Muscle layer of duodenum (tissue), 2 donors: ENCODE data around the gene ARHGAP8.
"Not testable (repeated sequence)": the region's sequence is repeated elsewhere in the genome, so short reads cannot be mapped to it uniquely, and the experiment has no call there.

Source experiments
- H3K27ac ChIP-seq: one replicate; pipeline ENCODE4 v1.7.0; 2013; ENCODE audit warnings: mild to moderate bottlenecking, low read length
- H3K27me3 ChIP-seq: one replicate; pipeline ENCODE4 v1.7.0; 2013; ENCODE audit warnings: low read depth, mild to moderate bottlenecking, control low read depth, low read length
- H3K36me3 ChIP-seq, 2 donors: one replicate each; pipeline ENCODE4 v1.7.0; 2013; ENCODE audit warnings: low read length in 2 of 2, control low read depth in 1 of 2, mild to moderate bottlenecking in 1 of 2; ENCODE audit not compliant: insufficient read depth in 2 of 2, control insufficient read depth in 1 of 2
- H3K4me1 ChIP-seq, 2 donors: one replicate each; pipeline ENCODE4 v1.7.0; 2013; ENCODE audit warnings: low read length in 2 of 2, mild to moderate bottlenecking in 2 of 2, control low read depth in 1 of 2, moderate library complexity in 1 of 2; ENCODE audit not compliant: insufficient read depth in 2 of 2, control insufficient read depth in 1 of 2
- H3K4me3 ChIP-seq, 2 donors: one replicate each; pipeline ENCODE4 v1.7.0; 2013; ENCODE audit warnings: low read length in 2 of 2, low read depth in 1 of 2, mild to moderate bottlenecking in 1 of 2
- H3K9me3 ChIP-seq, 2 donors: one replicate each; pipeline ENCODE4 v1.7.0; 2013; ENCODE audit warnings: low read length in 2 of 2, control low read depth in 1 of 2, mild to moderate bottlenecking in 1 of 2; ENCODE audit not compliant: control insufficient read depth in 1 of 2
- donor health status: healthy.

ARHGAP8 gene

DNA sequence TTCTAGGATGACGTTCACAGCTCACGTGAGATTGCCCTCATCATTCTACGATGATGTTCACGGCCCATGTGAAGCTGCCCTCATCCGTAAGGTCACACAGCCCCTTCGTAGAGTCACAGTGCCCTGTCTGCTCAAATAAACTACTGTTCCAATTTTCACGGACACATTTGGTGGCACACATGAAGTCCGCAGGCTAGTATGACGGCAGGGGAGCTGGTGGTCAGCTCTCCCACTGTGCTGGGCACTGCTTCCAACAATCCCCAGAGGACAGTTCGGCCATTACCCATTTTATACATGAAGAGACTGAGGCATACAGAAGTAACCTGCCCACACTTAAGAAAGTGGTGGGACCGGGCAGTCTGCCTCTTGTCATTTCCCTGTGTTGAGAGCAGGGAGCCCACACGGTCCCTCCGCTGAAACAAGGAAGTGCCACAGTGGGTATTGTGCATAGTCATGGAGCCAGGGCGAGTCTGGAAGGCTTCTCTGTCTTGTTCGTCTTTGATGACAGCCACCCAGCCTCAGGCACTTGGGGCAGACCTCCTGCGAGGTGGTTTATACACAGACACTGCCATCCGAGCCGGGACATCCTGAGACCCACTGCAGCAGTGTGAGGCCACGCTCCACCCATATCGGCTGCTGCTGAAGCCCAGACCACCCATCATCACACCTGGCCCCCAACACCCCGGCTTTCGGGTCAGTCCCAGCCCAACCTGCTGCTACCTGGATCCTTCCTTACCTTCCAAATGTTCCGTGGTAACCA lies 143.1 kb downstream of the ARHGAP8 start:
- no peak overlapping the region for H3K27ac ChIP-seq
- no peaks in the 10 kb centered on the region for H3K36me3 ChIP-seq
- H3K9me3 ChIP-seq, result peaks cover 0 to 4% of the 10 kb centered on the region in 2 donors
- H3K4me3 ChIP-seq, result no peak overlapping the region
- no peaks in the 10 kb centered on the region for H3K27me3 ChIP-seq
- no peaks in the 10 kb centered on the region for H3K4me1 ChIP-seq

GRCh38 chr22:44898236-44898635 lies 145.9 kb downstream of the ARHGAP8 start:
- Histone ChIP-seq H3K36me3 (no peaks in the 10 kb centered on the region), H3K9me3 (peaks cover 7 to 25% of the 10 kb centered on the region in 2 donors), H3K4me1 (no peaks in the 10 kb centered on the region), H3K4me3 (no peak overlapping the region), H3K27ac (no peak overlapping the region), H3K27me3 (no peaks in the 10 kb centered on the region)

DNA sequence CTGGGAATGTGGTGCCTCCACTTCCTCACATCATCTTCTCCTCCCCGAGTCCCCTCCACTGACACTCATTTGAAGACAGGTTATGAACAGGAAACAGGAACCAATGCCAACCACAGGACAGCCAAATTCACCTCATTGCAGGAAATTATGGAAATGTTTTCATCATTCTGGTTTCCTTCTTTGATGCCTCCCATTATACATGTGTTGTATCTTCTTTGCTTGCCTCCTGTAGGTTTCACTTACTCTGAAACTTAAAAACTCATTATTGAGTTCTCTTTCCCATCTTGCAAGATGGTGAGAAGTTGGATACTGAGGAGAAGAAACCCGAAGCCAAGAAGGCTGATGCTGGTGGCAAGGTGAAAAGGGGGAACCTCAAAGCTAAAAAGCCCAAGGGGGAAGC lies 148.9 kb downstream of the ARHGAP8 start:
- no peak overlapping the region for H3K27ac ChIP-seq
- peaks cover 7 to 25% of the 10 kb centered on the region in 2 donors for H3K9me3 ChIP-seq
- H3K27me3 ChIP-seq, result no peaks in the 10 kb centered on the region
- peak overlapping the region in 1 of 2 donors; percentile 2 for H3K4me3 ChIP-seq
- no peaks in the 10 kb centered on the region for H3K36me3 ChIP-seq
- no peaks in the 10 kb centered on the region for H3K4me1 ChIP-seq

- H3K4me3 ChIP-seq, H3K4me1 ChIP-seq: not testable (repeated sequence)
Measured at GRCh38 chr22:44903164-44903563, 150.8 kb downstream of the ARHGAP8 start.

DNA sequence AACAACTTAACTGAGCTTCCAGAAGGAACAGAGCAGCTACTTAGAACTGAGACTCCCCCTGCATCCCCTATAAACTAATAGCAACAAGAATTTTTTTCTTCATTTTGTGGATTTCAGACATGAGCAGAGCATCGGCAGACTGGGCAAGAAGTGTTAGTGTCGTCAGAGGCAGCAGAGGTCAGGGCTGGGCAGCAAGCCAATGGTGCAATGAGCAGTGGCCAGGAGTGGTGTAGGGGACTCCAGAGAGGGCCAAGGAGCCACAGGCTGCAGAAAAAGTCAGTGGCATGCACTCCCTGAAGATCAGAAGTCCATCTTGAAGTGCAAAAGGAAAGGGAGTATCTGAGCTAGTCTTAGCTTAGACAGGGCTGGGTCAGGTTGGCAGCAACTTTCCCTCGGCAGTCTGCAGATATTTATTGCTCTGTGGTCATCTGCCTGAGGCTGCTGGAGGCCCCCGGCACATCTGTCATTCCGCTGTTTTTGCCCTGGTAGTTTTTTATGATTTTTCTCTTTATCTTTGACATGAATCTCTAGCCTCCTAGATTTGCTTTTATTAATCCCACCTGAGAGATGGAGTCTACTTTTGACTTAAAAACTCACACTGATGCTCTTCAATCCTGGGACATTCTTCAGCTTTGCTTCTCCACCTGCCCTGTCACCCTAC lies 152.2 kb downstream of the ARHGAP8 start:
- H3K4me1 ChIP-seq, H3K27ac ChIP-seq, H3K36me3 ChIP-seq, H3K27me3 ChIP-seq, H3K4me3 ChIP-seq: not testable (repeated sequence)
- H3K9me3 ChIP-seq, result peaks cover 7 to 21% of the 10 kb centered on the region in 2 donors

More at GRCh38 chr22:44903164-44903563, 150.8 kb downstream of the ARHGAP8 start:
- not testable (repeated sequence) for H3K27ac ChIP-seq, H3K27me3 ChIP-seq, H3K36me3 ChIP-seq
- peaks cover 7 to 21% of the 10 kb centered on the region in 2 donors for H3K9me3 ChIP-seq

DNA sequence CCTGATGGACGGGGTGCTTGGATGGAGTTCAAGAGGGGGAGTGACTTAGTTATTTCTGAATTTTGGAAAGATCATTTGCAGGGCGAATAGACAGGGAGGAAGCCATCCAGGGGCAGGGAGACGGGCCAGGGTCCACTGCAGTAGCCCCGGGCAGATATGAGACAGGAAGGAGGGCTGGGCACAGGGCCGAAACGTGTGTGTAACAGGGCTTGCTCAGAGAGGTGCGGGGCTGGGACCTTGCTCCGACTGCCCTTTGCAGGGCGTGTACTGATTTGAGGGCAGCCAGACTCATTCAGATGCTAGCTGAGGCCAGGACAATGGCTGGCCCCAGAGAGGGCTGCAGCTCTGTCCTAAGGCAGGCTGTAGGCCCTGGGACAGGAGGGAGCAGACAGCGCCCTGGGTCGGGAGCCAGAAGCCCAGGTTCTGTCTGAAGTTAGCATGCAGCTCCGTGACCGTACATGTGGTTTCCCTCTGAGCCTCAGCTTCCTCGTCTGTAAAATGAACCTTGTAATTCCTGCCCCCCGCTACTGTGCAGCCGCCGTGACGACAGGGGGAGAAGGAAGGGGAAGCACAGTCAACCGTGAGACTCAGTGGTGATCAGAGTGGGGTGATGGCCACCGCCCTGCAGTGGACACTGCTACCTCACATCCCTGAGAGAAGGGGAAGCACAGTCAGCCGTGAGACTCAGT lies 154.0 kb downstream of the ARHGAP8 start:
- peaks cover under 1 to 12% of the 10 kb centered on the region in 2 donors for H3K9me3 ChIP-seq
- no peak overlapping the region for H3K4me3 ChIP-seq
- no peaks in the 10 kb centered on the region for H3K36me3 ChIP-seq
- no peaks in the 10 kb centered on the region for H3K27me3 ChIP-seq
- no peaks in the 10 kb centered on the region for H3K4me1 ChIP-seq
- no peak overlapping the region for H3K27ac ChIP-seq

DNA sequence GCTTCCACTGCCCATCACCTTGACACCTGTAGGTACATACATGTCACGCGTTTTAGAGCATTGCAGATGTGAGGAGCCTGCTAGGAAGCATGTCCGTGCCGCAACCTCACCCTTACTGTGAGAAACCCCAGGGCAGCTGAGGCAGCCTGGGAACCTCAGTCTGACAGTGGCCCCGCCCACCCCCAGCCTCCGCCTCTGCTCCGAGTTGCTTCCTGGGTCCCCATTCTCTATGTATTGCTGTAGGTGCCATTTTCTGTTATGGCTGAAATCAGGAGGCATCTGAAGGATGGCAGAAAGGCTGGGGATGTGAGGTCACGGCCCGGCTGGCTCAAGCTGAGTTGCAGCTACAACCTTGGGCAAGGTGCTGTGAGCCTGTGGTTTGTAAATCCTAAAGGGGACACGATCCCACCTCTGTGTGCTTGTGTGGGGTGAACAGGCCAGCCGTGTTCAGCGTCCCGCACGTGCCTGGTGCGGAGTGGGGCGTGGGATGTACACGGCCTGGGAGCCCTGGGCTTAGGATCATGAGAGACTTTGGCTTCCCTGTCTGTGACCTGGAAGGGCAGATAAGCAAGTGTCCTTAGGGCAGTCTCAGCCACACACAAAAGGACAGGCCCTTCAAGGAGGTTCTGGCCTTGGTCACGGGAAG lies 154.7 kb downstream of the ARHGAP8 start:
- H3K4me3 ChIP-seq, result no peak overlapping the region
- H3K4me1 ChIP-seq, result no peaks in the 10 kb centered on the region
- no peak overlapping the region for H3K27ac ChIP-seq

GRCh38 chr22:44907765-44908737 lies 155.7 kb downstream of the ARHGAP8 start:
- H3K27ac ChIP-seq, result no peak overlapping the region
- no peaks in the 10 kb centered on the region for H3K9me3 ChIP-seq
- no peaks in the 10 kb centered on the region for H3K36me3 ChIP-seq
- H3K4me1 ChIP-seq, result no peaks in the 10 kb centered on the region
- no peaks in the 10 kb centered on the region for H3K27me3 ChIP-seq
- H3K4me3 ChIP-seq, result no peak overlapping the region

More for the DNA sequence above, 154.7 kb downstream of the ARHGAP8 start:
- Histone ChIP-seq H3K36me3 (no peaks in the 10 kb centered on the region), H3K27me3 (no peaks in the 10 kb centered on the region), H3K9me3 (peaks cover 0 to 5% of the 10 kb centered on the region in 2 donors)

- Histone ChIP-seq H3K4me1 (no peaks in the 10 kb centered on the region), H3K4me3 (no peak overlapping the region), H3K27ac (no peak overlapping the region), H3K9me3 (no peaks in the 10 kb centered on the region), H3K27me3 (no peaks in the 10 kb centered on the region), H3K36me3 (no peaks in the 10 kb centered on the region)
Measured at GRCh38 chr22:44909241-44909640, 156.9 kb downstream of the ARHGAP8 start.
